Measurements from ENCODE around the gene ERGIC3.

DNA sequence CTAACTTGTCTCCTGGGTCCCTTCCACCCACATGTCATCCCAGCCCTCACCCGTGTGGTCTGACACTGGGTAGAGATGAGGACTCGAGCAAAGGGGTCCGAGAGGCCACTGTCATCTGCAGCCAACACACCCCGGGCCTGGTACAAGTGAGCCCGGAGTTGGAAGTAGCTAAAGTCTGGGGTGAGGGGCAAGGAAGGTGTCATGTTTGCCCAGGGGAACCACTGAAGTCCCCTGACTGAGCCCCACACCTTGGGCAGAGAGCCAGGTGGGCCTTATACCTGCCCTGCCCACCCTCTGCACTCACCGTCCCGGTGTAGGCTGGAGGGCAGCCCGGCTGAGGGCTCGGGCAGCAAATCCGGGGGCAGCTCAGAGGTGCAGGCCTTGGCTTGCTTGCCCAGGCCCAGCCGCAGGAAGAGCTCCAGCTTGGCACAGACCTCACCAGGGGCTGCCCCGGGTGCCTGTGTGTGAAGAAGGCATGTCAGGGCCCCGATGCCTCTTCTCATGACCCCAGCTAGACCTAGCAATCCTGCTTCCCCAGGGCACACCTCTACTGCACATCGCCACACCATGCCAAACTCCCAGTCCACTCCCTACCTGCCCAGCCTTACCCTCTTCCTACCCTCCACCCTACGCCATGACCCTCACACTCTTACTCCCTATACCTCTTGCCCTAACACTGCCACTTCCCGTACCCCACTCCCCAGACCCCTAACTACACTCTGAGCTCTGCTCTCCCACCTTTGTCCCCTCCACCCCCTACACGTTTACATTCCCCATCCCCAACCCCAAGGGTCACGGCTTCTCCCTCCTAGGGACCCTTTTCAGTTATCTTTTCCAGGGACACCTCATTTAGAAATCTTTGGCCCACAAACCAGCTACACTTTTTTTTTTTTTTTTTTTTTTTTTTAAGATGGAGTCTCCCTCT is 42.0 kb downstream of the ERGIC3 start:
- no peak for TF ChIP-seq EZH2 (IDR thresholded peaks at IDR 0.05; ENCODE audit: borderline replicate concordance, low read depth, low read length, severe bottlenecking)
- TF ChIP-seq, protein P1, sequence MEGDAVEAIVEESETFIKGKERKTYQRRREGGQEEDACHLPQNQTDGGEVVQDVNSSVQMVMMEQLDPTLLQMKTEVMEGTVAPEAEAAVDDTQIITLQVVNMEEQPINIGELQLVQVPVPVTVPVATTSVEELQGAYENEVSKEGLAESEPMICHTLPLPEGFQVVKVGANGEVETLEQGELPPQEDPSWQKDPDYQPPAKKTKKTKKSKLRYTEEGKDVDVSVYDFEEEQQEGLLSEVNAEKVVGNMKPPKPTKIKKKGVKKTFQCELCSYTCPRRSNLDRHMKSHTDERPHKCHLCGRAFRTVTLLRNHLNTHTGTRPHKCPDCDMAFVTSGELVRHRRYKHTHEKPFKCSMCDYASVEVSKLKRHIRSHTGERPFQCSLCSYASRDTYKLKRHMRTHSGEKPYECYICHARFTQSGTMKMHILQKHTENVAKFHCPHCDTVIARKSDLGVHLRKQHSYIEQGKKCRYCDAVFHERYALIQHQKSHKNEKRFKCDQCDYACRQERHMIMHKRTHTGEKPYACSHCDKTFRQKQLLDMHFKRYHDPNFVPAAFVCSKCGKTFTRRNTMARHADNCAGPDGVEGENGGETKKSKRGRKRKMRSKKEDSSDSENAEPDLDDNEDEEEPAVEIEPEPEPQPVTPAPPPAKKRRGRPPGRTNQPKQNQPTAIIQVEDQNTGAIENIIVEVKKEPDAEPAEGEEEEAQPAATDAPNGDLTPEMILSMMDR (IDR thresholded peaks at IDR 0.05; ENCODE audit: extremely low read depth in 1 of 2, insufficient read depth in 1 of 2, low read depth in 1 of 2, low read length in 2 of 2), result no peak
